GM23338 (cell line): ENCODE data around the gene NSMCE4A. TPM values are rescaled to one million over a fixed set of nuclear protein-coding genes. Genes with fewer than 3 reads are reported as not detected.
"Not testable (repeated sequence)": the region's sequence is repeated elsewhere in the genome, so short reads cannot be mapped to it uniquely, and the experiment has no call there.

ENCODE experiments used
- ATAC-seq: fragments of 200-7000 bp; cut with Tn5 transposase; 3 replicates; pipeline ENCODE4 v1.9.1; 2020
- DNase-seq: peaks from one replicate; pipeline ENCODE4 v3.0.0-alpha.2; 2015; ENCODE audit warnings: low spot score
- H2AFZ ChIP-seq: fragments of 200-600 bp; sonication (generic); 2 replicates; pipeline ENCODE4 v1.8.0; 2016; ENCODE audit warnings: antibody characterized with exemption, mild to moderate bottlenecking, moderate library complexity
- H3F3A ChIP-seq: fragments of 200-600 bp; sonication (generic); replicated peaks from 2 replicates; pipeline ENCODE4 v1.8.0; 2017; ENCODE audit warnings: antibody characterized with exemption, mixed run types, low read depth
- H3K27ac ChIP-seq: fragments of 200-600 bp; sonication (generic); 2 replicates; pipeline ENCODE4 v1.6.1; 2016; ENCODE audit warnings: low read depth
- H3K27me3 ChIP-seq: fragments of 200-600 bp; sonication (generic); 2 replicates; pipeline ENCODE4 v1.8.0; 2016; ENCODE audit warnings: mild to moderate bottlenecking, mixed run types, moderate library complexity; ENCODE audit not compliant: insufficient read depth
- H3K36me3 ChIP-seq: fragments of 200-600 bp; sonication (generic); 2 replicates; pipeline ENCODE4 v1.8.0; 2016; ENCODE audit warnings: mild to moderate bottlenecking; ENCODE audit not compliant: insufficient read depth
- H3K4me1 ChIP-seq: fragments of 200-600 bp; sonication (generic); 2 replicates; pipeline ENCODE4 v1.8.0; 2016; ENCODE audit warnings: mild to moderate bottlenecking, moderate library complexity; ENCODE audit not compliant: insufficient read depth
- H3K4me2 ChIP-seq: fragments of 200-600 bp; sonication (generic); 2 replicates; pipeline ENCODE4 v1.7.1; 2017; ENCODE audit warnings: mixed run types
- H3K4me3 ChIP-seq: fragments of 200-600 bp; sonication (generic); 2 replicates; pipeline ENCODE4 v1.6.1; 2016; ENCODE audit warnings: mixed run types
- H3K79me2 ChIP-seq: fragments of 200-600 bp; sonication (generic); replicated peaks from 2 replicates; pipeline ENCODE4 v1.8.0; 2017; ENCODE audit warnings: mild to moderate bottlenecking; ENCODE audit not compliant: insufficient read depth
- H3K9me2 ChIP-seq: fragments of 200-600 bp; sonication (generic); 2 replicates; pipeline ENCODE4 v1.8.0; 2017; ENCODE audit not compliant: insufficient read depth
- H4K20me1 ChIP-seq: fragments of 200-600 bp; sonication (generic); replicated peaks from 2 replicates; pipeline ENCODE4 v1.8.0; 2017; ENCODE audit warnings: mild to moderate bottlenecking; ENCODE audit not compliant: insufficient read depth
- H3K27ac Mint-ChIP-seq: 2 replicates; pipeline ENCODE4 v1.8.0; 2020; ENCODE audit warnings: inconsistent platforms, mild to moderate bottlenecking, moderate library complexity, mixed read lengths
- H3K27me3 Mint-ChIP-seq: 3 replicates; pipeline ENCODE4 v1.8.0; 2022; ENCODE audit warnings: low read depth, mild to moderate bottlenecking, moderate library complexity, mixed read lengths, inconsistent platforms; ENCODE audit not compliant: insufficient read depth, poor library complexity
- H3K36me3 Mint-ChIP-seq: 3 replicates; pipeline ENCODE4 v1.8.0; 2021; ENCODE audit warnings: low read depth, mild to moderate bottlenecking, inconsistent platforms, moderate library complexity, mixed read lengths
- H3K4me1 Mint-ChIP-seq: 3 replicates; pipeline ENCODE4 v1.8.0; 2020; ENCODE audit warnings: mild to moderate bottlenecking, inconsistent platforms, mixed read lengths
- H3K4me3 Mint-ChIP-seq: 3 replicates; pipeline ENCODE4 v1.8.0; 2021; ENCODE audit warnings: moderate library complexity, mild to moderate bottlenecking, inconsistent platforms, mixed read lengths
- H3K9me3 Mint-ChIP-seq: 3 replicates; pipeline ENCODE4 v1.8.0; 2020; ENCODE audit warnings: moderate library complexity, mild to moderate bottlenecking, inconsistent platforms, mixed read lengths
- CREB1 ChIP-seq: fragments of 250-450 bp; sonication (Bioruptor Pico); IDR thresholded peaks from 2 replicates; pipeline ENCODE4 v1.5.0; 2020; ENCODE audit warnings: low read depth, mild to moderate bottlenecking, moderate library complexity
- EZH2 ChIP-seq: fragments of 200-600 bp; sonication (generic); IDR thresholded peaks from one replicate; pipeline ENCODE4 v1.8.0; 2017; ENCODE audit warnings: antibody characterized with exemption, mild to moderate bottlenecking, low read depth; ENCODE audit not compliant: unreplicated experiment
- EZH2phosphoT487 ChIP-seq: fragments of 200-600 bp; sonication (generic); IDR thresholded peaks from one replicate; pipeline ENCODE4 v1.8.1; 2018; ENCODE audit warnings: antibody characterized with exemption; ENCODE audit not compliant: unreplicated experiment
- JUNB ChIP-seq: IDR thresholded peaks from one replicate; pipeline ENCODE4 v1.6.1; 2016; ENCODE audit warnings: antibody characterized with exemption; ENCODE audit not compliant: unreplicated experiment
- NANOG ChIP-seq: IDR thresholded peaks from 2 replicates; pipeline ENCODE4 v1.6.1; 2016; ENCODE audit warnings: antibody characterized with exemption, borderline replicate concordance
- POLR2AphosphoS5 ChIP-seq: IDR thresholded peaks from 2 replicates; pipeline ENCODE4 v1.6.1; 2016; ENCODE audit warnings: antibody characterized with exemption, low read depth
- STAT1 ChIP-seq: IDR thresholded peaks from one replicate; pipeline ENCODE4 v1.6.1; 2016; ENCODE audit warnings: antibody characterized with exemption; ENCODE audit not compliant: unreplicated experiment
- ZNF114 ChIP-seq: fragments of 250-450 bp; sonication (Bioruptor Pico); IDR thresholded peaks from 2 replicates; pipeline ENCODE4 v1.5.0; 2020; ENCODE audit warnings: mild to moderate bottlenecking, moderate library complexity
- ZNF331 ChIP-seq: fragments of 250-450 bp; sonication (Bioruptor Pico); IDR thresholded peaks from 2 replicates; pipeline ENCODE4 v1.5.0; 2020; ENCODE audit warnings: low read depth, mild to moderate bottlenecking, moderate library complexity
- polyA plus RNA-seq: library from polyadenylated mRNA; unstranded; fragments of >200 nt; fragmentation: Nextera tagmentation; extraction: Ambion mirVana; gene quantifications from 2 replicates; pipeline ENCODE4 v1.2.1, GENCODE V29; 2016
- total RNA-seq: library from RNA; depleted of rRNA; stranded (reverse); fragments of >200 nt; shearing (Covaris generic); gene quantifications from 2 replicates; pipeline ENCODE4 v1.2.3, GENCODE V29; 2014
- TF ChIP-seq, protein P1 (sequence below): fragments of 250-450 bp; sonication (Bioruptor Pico); IDR thresholded peaks from 2 replicates; pipeline ENCODE4 v1.5.0; 2020; ENCODE audit warnings: mild to moderate bottlenecking, moderate library complexity
- TF ChIP-seq, protein P2 (sequence below): IDR thresholded peaks from 2 replicates; pipeline ENCODE4 v1.6.1; 2016; ENCODE audit warnings: antibody characterized with exemption
- TF ChIP-seq, protein P3 (sequence below): IDR thresholded peaks from one replicate; pipeline ENCODE4 v1.6.1; 2018; ENCODE audit warnings: antibody characterized with exemption; ENCODE audit not compliant: unreplicated experiment

The NSMCE4A gene
- total and polyA plus RNA-seq, 2 experiments from 2014 or later: 84.8 to 94.9 TPM

DNA sequence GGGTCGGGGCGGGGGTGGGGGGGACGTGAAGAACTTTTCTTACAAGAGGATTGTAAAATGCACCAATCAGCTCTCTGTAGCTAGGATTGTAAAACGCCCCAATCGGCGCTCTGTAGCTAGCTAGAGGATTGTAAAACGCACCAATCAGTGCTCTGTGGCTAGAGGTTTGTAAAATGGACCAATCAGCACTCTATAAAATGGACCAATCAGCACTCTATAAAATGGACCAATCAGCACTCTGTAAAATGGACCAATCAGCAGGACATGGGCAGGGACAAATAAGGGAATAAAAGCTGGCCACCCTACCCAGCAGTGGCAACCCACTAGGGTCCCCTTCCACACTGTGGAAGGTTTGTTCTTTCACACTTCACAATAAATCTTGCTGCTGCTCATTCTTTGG lies 56.2 kb downstream of the NSMCE4A start:
- H3K79me2 ChIP-seq: peaks cover 57% of the 10 kb centered on the region
- not testable (repeated sequence) for H3F3A ChIP-seq, H3K4me1 Mint-ChIP-seq, H3K27ac ChIP-seq, ATAC-seq, H4K20me1 ChIP-seq, H3K9me3 Mint-ChIP-seq, H3K27me3 ChIP-seq, DNase-seq, H3K36me3 ChIP-seq, H3K4me1 ChIP-seq, H3K4me2 ChIP-seq, H3K4me3 Mint-ChIP-seq, H3K9me2 ChIP-seq, H3K27me3 Mint-ChIP-seq, H3K27ac Mint-ChIP-seq, H3K4me3 ChIP-seq, H2AFZ ChIP-seq
- H3K36me3 Mint-ChIP-seq: peaks cover 71% of the 10 kb centered on the region

DNA sequence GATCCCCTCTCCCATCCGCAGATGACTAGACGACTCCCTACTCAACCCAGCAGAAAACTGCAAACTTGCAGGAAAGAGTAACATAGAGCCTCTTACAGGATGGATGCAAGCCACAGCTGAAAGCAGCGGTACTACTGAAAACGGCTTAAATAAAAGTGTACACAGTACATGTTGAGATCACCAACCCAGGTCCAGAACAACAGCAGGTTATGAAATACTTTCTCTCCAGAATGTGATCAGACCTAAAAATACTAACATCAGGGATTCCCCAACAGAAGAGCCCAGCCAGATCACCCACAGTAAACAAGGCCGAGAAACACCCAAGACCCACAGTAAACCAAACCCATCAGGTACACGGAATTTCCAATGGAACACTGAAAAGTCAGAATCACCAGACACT lies 60.4 kb downstream of the NSMCE4A start:
- DNase-seq (no peak), ATAC-seq (no peak)
- no peaks in the 10 kb centered on the region for H3K27me3 ChIP-seq
- H3K79me2 ChIP-seq: peaks cover 48% of the 10 kb centered on the region
- H3K27me3 Mint-ChIP-seq: peaks cover 3% of the 10 kb centered on the region
- no peak overlapping the region for H2AFZ ChIP-seq
- peaks cover 73% of the 10 kb centered on the region for H3K36me3 Mint-ChIP-seq
- peaks cover 7% of the 10 kb centered on the region; the same call in 2 of the 3 replicates for H3K4me1 Mint-ChIP-seq
- H3K27ac ChIP-seq: no peak overlapping the region
- no peak overlapping the region for H3K4me2 ChIP-seq
- no peak overlapping the region for H3K4me3 Mint-ChIP-seq
- H3K4me1 ChIP-seq: peaks cover 4% of the 10 kb centered on the region; the same call in 1 of the 2 replicates
- H3K27ac Mint-ChIP-seq: no peak overlapping the region
- H3K9me3 Mint-ChIP-seq: peaks cover 7% of the 10 kb centered on the region; the same call in 1 of the 3 replicates
- H3F3A ChIP-seq: no peaks in the 10 kb centered on the region
- no peaks in the 10 kb centered on the region; the same call in 1 of the 2 replicates for H4K20me1 ChIP-seq
- no peak overlapping the region for H3K4me3 ChIP-seq
- no peaks in the 10 kb centered on the region for H3K9me2 ChIP-seq
- H3K36me3 ChIP-seq: peaks cover 9% of the 10 kb centered on the region; the same call in 1 of the 2 replicates
- no peak for TF ChIP-seq STAT1
- no peak for TF ChIP-seq ZNF114
- TF ChIP-seq EZH2: no peak
- no peak for TF ChIP-seq ZNF331 (CRISPR knock-in tag)
- TF ChIP-seq, protein P1, sequence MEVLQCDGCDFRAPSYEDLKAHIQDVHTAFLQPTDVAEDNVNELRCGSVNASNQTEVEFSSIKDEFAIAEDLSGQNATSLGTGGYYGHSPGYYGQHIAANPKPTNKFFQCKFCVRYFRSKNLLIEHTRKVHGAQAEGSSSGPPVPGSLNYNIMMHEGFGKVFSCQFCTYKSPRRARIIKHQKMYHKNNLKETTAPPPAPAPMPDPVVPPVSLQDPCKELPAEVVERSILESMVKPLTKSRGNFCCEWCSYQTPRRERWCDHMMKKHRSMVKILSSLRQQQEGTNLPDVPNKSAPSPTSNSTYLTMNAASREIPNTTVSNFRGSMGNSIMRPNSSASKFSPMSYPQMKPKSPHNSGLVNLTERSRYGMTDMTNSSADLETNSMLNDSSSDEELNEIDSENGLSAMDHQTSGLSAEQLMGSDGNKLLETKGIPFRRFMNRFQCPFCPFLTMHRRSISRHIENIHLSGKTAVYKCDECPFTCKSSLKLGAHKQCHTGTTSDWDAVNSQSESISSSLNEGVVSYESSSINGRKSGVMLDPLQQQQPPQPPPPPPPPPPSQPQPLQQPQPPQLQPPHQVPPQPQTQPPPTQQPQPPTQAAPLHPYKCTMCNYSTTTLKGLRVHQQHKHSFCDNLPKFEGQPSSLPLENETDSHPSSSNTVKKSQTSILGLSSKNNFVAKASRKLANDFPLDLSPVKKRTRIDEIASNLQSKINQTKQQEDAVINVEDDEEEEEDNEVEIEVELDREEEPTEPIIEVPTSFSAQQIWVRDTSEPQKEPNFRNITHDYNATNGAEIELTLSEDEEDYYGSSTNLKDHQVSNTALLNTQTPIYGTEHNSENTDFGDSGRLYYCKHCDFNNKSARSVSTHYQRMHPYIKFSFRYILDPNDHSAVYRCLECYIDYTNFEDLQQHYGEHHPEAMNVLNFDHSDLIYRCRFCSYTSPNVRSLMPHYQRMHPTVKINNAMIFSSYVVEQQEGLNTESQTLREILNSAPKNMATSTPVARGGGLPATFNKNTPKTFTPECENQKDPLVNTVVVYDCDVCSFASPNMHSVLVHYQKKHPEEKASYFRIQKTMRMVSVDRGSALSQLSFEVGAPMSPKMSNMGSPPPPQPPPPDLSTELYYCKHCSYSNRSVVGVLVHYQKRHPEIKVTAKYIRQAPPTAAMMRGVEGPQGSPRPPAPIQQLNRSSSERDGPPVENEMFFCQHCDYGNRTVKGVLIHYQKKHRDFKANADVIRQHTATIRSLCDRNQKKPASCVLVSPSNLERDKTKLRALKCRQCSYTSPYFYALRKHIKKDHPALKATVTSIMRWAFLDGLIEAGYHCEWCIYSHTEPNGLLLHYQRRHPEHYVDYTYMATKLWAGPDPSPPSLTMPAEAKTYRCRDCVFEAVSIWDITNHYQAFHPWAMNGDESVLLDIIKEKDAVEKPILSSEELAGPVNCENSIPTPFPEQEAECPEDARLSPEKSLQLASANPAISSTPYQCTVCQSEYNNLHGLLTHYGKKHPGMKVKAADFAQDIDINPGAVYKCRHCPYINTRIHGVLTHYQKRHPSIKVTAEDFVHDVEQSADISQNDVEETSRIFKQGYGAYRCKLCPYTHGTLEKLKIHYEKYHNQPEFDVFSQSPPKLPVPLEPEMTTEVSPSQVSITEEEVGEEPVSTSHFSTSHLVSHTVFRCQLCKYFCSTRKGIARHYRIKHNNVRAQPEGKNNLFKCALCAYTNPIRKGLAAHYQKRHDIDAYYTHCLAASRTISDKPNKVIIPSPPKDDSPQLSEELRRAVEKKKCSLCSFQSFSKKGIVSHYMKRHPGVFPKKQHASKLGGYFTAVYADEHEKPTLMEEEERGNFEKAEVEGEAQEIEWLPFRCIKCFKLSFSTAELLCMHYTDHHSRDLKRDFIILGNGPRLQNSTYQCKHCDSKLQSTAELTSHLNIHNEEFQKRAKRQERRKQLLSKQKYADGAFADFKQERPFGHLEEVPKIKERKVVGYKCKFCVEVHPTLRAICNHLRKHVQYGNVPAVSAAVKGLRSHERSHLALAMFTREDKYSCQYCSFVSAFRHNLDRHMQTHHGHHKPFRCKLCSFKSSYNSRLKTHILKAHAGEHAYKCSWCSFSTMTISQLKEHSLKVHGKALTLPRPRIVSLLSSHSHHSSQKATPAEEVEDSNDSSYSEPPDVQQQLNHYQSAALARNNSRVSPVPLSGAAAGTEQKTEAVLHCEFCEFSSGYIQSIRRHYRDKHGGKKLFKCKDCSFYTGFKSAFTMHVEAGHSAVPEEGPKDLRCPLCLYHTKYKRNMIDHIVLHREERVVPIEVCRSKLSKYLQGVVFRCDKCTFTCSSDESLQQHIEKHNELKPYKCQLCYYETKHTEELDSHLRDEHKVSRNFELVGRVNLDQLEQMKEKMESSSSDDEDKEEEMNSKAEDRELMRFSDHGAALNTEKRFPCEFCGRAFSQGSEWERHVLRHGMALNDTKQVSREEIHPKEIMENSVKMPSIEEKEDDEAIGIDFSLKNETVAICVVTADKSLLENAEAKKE: no peak
- no peak for TF ChIP-seq EZH2phosphoT487
- TF ChIP-seq JUNB: no peak
- TF ChIP-seq, protein P2, sequence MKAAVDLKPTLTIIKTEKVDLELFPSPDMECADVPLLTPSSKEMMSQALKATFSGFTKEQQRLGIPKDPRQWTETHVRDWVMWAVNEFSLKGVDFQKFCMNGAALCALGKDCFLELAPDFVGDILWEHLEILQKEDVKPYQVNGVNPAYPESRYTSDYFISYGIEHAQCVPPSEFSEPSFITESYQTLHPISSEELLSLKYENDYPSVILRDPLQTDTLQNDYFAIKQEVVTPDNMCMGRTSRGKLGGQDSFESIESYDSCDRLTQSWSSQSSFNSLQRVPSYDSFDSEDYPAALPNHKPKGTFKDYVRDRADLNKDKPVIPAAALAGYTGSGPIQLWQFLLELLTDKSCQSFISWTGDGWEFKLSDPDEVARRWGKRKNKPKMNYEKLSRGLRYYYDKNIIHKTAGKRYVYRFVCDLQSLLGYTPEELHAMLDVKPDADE: no peak
- TF ChIP-seq NANOG: no peak
- no peak for TF ChIP-seq CREB1 (CRISPR knock-in tag)
- TF ChIP-seq, protein P3, sequence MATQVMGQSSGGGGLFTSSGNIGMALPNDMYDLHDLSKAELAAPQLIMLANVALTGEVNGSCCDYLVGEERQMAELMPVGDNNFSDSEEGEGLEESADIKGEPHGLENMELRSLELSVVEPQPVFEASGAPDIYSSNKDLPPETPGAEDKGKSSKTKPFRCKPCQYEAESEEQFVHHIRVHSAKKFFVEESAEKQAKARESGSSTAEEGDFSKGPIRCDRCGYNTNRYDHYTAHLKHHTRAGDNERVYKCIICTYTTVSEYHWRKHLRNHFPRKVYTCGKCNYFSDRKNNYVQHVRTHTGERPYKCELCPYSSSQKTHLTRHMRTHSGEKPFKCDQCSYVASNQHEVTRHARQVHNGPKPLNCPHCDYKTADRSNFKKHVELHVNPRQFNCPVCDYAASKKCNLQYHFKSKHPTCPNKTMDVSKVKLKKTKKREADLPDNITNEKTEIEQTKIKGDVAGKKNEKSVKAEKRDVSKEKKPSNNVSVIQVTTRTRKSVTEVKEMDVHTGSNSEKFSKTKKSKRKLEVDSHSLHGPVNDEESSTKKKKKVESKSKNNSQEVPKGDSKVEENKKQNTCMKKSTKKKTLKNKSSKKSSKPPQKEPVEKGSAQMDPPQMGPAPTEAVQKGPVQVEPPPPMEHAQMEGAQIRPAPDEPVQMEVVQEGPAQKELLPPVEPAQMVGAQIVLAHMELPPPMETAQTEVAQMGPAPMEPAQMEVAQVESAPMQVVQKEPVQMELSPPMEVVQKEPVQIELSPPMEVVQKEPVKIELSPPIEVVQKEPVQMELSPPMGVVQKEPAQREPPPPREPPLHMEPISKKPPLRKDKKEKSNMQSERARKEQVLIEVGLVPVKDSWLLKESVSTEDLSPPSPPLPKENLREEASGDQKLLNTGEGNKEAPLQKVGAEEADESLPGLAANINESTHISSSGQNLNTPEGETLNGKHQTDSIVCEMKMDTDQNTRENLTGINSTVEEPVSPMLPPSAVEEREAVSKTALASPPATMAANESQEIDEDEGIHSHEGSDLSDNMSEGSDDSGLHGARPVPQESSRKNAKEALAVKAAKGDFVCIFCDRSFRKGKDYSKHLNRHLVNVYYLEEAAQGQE: no peak
- TF ChIP-seq POLR2AphosphoS5: no peak
